ENCODE measurements around the gene PARP1.

Gene PARP1

DNA sequence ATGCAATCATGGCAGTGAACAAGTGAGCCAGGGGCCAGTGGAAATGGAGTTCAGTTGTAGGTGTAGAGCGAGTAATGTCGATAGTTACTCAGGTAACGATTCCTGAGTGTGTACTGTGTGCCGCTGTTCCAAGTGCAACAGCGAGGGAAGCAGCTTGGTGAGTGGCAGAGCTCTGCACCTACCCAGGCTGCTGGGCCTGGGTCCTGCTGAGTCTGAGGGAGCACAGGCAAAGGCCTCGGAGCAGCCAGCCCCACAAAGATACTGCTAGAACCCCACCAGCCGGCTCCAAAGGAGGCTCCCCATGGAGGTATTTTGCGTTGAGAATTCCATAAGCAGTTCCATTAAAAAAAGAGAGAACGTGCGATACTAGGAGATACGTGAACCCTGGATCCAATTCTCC lies 23.2 kb downstream of the PARP1 start:
- no peaks in the 10 kb centered on the region for H3K4me1 ChIP-seq (ENCODE audit: control insufficient read depth, insufficient read depth, low read depth, low read length)
- no peak overlapping the region for H3K4ac ChIP-seq (ENCODE audit: low read depth in 1 of 2, low read length in 2 of 2)
- H2AK5ac ChIP-seq (ENCODE audit: low read length, severe bottlenecking): no peak overlapping the region
- no peak overlapping the region for H3K9ac ChIP-seq (ENCODE audit: low read length)
- H3K18ac ChIP-seq (ENCODE audit: low read depth in 1 of 2, low read length in 2 of 2): no peak overlapping the region
- H3K4me3 ChIP-seq (ENCODE audit: insufficient read depth in 1 of 2, low read depth in 1 of 2, low read length in 2 of 2): no peak overlapping the region
- peaks cover 24% of the 10 kb centered on the region for H3K79me1 ChIP-seq (replicated peaks; ENCODE audit: low read length, poor library complexity, severe bottlenecking)
- H2BK5ac ChIP-seq (ENCODE audit: low read depth, low read length, poor library complexity, severe bottlenecking): no peak overlapping the region
- H3K9me3 ChIP-seq (ENCODE audit: control insufficient read depth, low read length): no peaks in the 10 kb centered on the region
- no peak overlapping the region for H3K23ac ChIP-seq (ENCODE audit: low read length in 2 of 2)
- no peak overlapping the region for H4K8ac ChIP-seq (ENCODE audit: low read length)
- H2BK120ac ChIP-seq (ENCODE audit: low read depth, low read length): no peak overlapping the region
- H3K4me2 ChIP-seq (ENCODE audit: low read length, poor library complexity, severe bottlenecking): no peak overlapping the region
- no peak overlapping the region for H3K14ac ChIP-seq (ENCODE audit: low read length in 2 of 2)
- no peak overlapping the region for H4K91ac ChIP-seq (ENCODE audit: low read length)
- no peak overlapping the region for H3K27ac ChIP-seq (ENCODE audit: low read length, poor library complexity, severe bottlenecking)
- 96% methylated on average over 11 of the region's 11 CpGs for WGBS
- no peak overlapping the region for H2AFZ ChIP-seq (ENCODE audit: low read depth, low read length)
- DNase-seq: no peak
- H2BK12ac ChIP-seq (ENCODE audit: low read length in 2 of 2): no peak overlapping the region
- H3K27me3 ChIP-seq (ENCODE audit: control insufficient read depth in 1 of 2, insufficient read depth in 1 of 2, low read length in 2 of 2): no peaks in the 10 kb centered on the region
- no peak overlapping the region for H2BK15ac ChIP-seq (ENCODE audit: low read depth, poor library complexity, severe bottlenecking)
- H3K36me3 ChIP-seq (ENCODE audit: control insufficient read depth in 1 of 2, insufficient read depth in 2 of 2, low read depth in 1 of 2, low read length in 2 of 2): peaks cover 65 to 98% of the 10 kb centered on the region in 2 experiments

GRCh38 chr1:226384040-226384439 lies 23.9 kb downstream of the PARP1 start:
- Histone ChIP-seq H3K27ac (ENCODE audit: low read length, poor library complexity, severe bottlenecking) (no peak overlapping the region), H3K9ac (ENCODE audit: low read length) (no peak overlapping the region), H3K36me3 (ENCODE audit: control insufficient read depth in 1 of 2, insufficient read depth in 2 of 2, low read depth in 1 of 2, low read length in 2 of 2) (peaks cover 67 to 98% of the 10 kb centered on the region in 2 experiments), H2BK120ac (ENCODE audit: low read depth, low read length) (no peak overlapping the region), H3K18ac (ENCODE audit: low read depth in 1 of 2, low read length in 2 of 2) (no peak overlapping the region), H2BK12ac (ENCODE audit: low read length in 2 of 2) (no peak overlapping the region), H4K91ac (ENCODE audit: low read length) (no peak overlapping the region), H2BK15ac (ENCODE audit: low read depth, poor library complexity, severe bottlenecking) (no peak overlapping the region), H3K4me1 (ENCODE audit: control insufficient read depth, insufficient read depth, low read depth, low read length) (no peaks in the 10 kb centered on the region), H3K9me3 (ENCODE audit: control insufficient read depth, low read length) (no peaks in the 10 kb centered on the region), H2BK5ac (ENCODE audit: low read depth, low read length, poor library complexity, severe bottlenecking) (no peak overlapping the region), H2AFZ (ENCODE audit: low read depth, low read length) (no peak overlapping the region), H3K4me3 (ENCODE audit: insufficient read depth in 1 of 2, low read depth in 1 of 2, low read length in 2 of 2) (no peak overlapping the region), H3K79me1 (replicated peaks; ENCODE audit: low read length, poor library complexity, severe bottlenecking) (peaks cover 22% of the 10 kb centered on the region), H4K8ac (ENCODE audit: low read length) (no peak overlapping the region), H3K4ac (ENCODE audit: low read depth in 1 of 2, low read length in 2 of 2) (no peak overlapping the region), H3K4me2 (ENCODE audit: low read length, poor library complexity, severe bottlenecking) (no peak overlapping the region), H3K23ac (ENCODE audit: low read length in 2 of 2) (no peak overlapping the region), H3K27me3 (ENCODE audit: control insufficient read depth in 1 of 2, insufficient read depth in 1 of 2, low read length in 2 of 2) (no peaks in the 10 kb centered on the region), H2AK5ac (ENCODE audit: low read length, severe bottlenecking) (no peak overlapping the region), H3K14ac (ENCODE audit: low read length in 2 of 2) (no peak overlapping the region)
- 99% methylated on average over 4 of the region's 4 CpGs for WGBS
- no peak for DNase-seq

DNA sequence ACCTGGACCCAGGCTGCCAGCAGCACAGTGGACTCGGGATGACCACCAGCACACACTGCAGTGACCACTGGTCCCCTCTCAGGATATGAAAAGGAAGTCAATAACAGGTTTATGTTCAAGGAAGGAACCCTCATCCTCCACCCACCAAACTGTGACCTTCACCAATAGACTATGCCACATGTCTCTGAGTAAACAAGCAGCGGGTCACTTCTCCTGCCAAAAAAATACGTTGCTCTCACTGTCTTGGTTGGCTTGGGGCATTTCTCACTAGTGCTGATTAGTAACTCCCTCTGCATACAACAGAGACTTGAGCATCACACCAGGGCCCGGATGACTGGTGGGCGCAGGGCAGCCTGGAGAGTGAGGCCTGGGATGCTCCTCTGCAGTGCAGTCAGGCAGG lies 25.9 kb downstream of the PARP1 start:
- Histone ChIP-seq H3K27ac (ENCODE audit: low read length, poor library complexity, severe bottlenecking) (no peak overlapping the region), H4K8ac (ENCODE audit: low read length) (no peak overlapping the region), H2BK5ac (ENCODE audit: low read depth, low read length, poor library complexity, severe bottlenecking) (no peak overlapping the region), H3K9me3 (ENCODE audit: control insufficient read depth, low read length) (no peaks in the 10 kb centered on the region), H3K14ac (ENCODE audit: low read length in 2 of 2) (no peak overlapping the region), H2AFZ (ENCODE audit: low read depth, low read length) (no peak overlapping the region), H3K27me3 (ENCODE audit: control insufficient read depth in 1 of 2, insufficient read depth in 1 of 2, low read length in 2 of 2) (no peaks in the 10 kb centered on the region), H3K4me3 (ENCODE audit: insufficient read depth in 1 of 2, low read depth in 1 of 2, low read length in 2 of 2) (no peak overlapping the region), H3K18ac (ENCODE audit: low read depth in 1 of 2, low read length in 2 of 2) (no peak overlapping the region), H4K91ac (ENCODE audit: low read length) (no peak overlapping the region), H3K23ac (ENCODE audit: low read length in 2 of 2) (no peak overlapping the region), H2BK120ac (ENCODE audit: low read depth, low read length) (no peak overlapping the region), H3K4ac (ENCODE audit: low read depth in 1 of 2, low read length in 2 of 2) (no peak overlapping the region), H2AK5ac (ENCODE audit: low read length, severe bottlenecking) (no peak overlapping the region), H3K9ac (ENCODE audit: low read length) (no peak overlapping the region), H3K36me3 (ENCODE audit: control insufficient read depth in 1 of 2, insufficient read depth in 2 of 2, low read depth in 1 of 2, low read length in 2 of 2) (peaks cover 67 to 98% of the 10 kb centered on the region in 2 experiments), H3K79me1 (replicated peaks; ENCODE audit: low read length, poor library complexity, severe bottlenecking) (peaks cover 15% of the 10 kb centered on the region), H3K4me2 (ENCODE audit: low read length, poor library complexity, severe bottlenecking) (no peak overlapping the region), H3K4me1 (ENCODE audit: control insufficient read depth, insufficient read depth, low read depth, low read length) (no peaks in the 10 kb centered on the region), H2BK15ac (ENCODE audit: low read depth, poor library complexity, severe bottlenecking) (no peak overlapping the region), H2BK12ac (ENCODE audit: low read length in 2 of 2) (no peak overlapping the region)
- 98% methylated on average over 5 of the region's 5 CpGs for WGBS
- no peak for DNase-seq

- Histone ChIP-seq H2BK5ac (ENCODE audit: low read depth, low read length, poor library complexity, severe bottlenecking) (no peak overlapping the region), H2BK12ac (ENCODE audit: low read length in 2 of 2) (no peak overlapping the region), H4K91ac (ENCODE audit: low read length) (no peak overlapping the region), H3K23ac (ENCODE audit: low read length in 2 of 2) (no peak overlapping the region), H2BK120ac (ENCODE audit: low read depth, low read length) (no peak overlapping the region), H3K27me3 (ENCODE audit: control insufficient read depth in 1 of 2, insufficient read depth in 1 of 2, low read length in 2 of 2) (no peaks in the 10 kb centered on the region), H3K36me3 (ENCODE audit: control insufficient read depth in 1 of 2, insufficient read depth in 2 of 2, low read depth in 1 of 2, low read length in 2 of 2) (peaks cover 64 to 100% of the 10 kb centered on the region in 2 experiments), H3K9ac (ENCODE audit: low read length) (no peak overlapping the region), H3K4me3 (ENCODE audit: insufficient read depth in 1 of 2, low read depth in 1 of 2, low read length in 2 of 2) (no peak overlapping the region), H3K79me1 (replicated peaks; ENCODE audit: low read length, poor library complexity, severe bottlenecking) (peaks cover 12% of the 10 kb centered on the region), H2AFZ (ENCODE audit: low read depth, low read length) (no peak overlapping the region), H2AK5ac (ENCODE audit: low read length, severe bottlenecking) (no peak overlapping the region), H3K14ac (ENCODE audit: low read length in 2 of 2) (no peak overlapping the region), H3K4me1 (ENCODE audit: control insufficient read depth, insufficient read depth, low read depth, low read length) (no peaks in the 10 kb centered on the region), H3K27ac (ENCODE audit: low read length, poor library complexity, severe bottlenecking) (no peak overlapping the region), H3K18ac (ENCODE audit: low read depth in 1 of 2, low read length in 2 of 2) (no peak overlapping the region), H2BK15ac (ENCODE audit: low read depth, poor library complexity, severe bottlenecking) (no peak overlapping the region), H4K8ac (ENCODE audit: low read length) (no peak overlapping the region), H3K4me2 (ENCODE audit: low read length, poor library complexity, severe bottlenecking) (no peak overlapping the region), H3K4ac (ENCODE audit: low read depth in 1 of 2, low read length in 2 of 2) (no peak overlapping the region), H3K9me3 (ENCODE audit: control insufficient read depth, low read length) (no peaks in the 10 kb centered on the region)
- WGBS: 98% methylated on average over 15 of the region's 15 CpGs
- no peak for DNase-seq
These were observed 26.5 kb downstream of the PARP1 start for GRCh38 chr1:226381226-226381998.

Data from mesenchymal stem cell (in vitro differentiated cells and primary cell).